SK-N-MC (cell line): ENCODE results near the gene ACOT8.

ENCODE experiments used
- DNase-seq: peaks from one replicate; pipeline ENCODE4 v3.0.0-alpha.2; 2011; ENCODE audit warnings: low read depth, low spot score
- H3K27ac ChIP-seq: fragments of 200-600 bp; sonication (generic); 2 replicates; pipeline ENCODE4 v1.5.1; 2016; ENCODE audit warnings: mixed run types
- H3K36me3 ChIP-seq: fragments of 200-600 bp; sonication (generic); 2 replicates; pipeline ENCODE4 v1.6.1; 2017; ENCODE audit warnings: antibody characterized with exemption, low read length, mixed read lengths; ENCODE audit not compliant: insufficient read depth
- H3K4me3 ChIP-seq: fragments of 200-600 bp; sonication (generic); 2 replicates; pipeline ENCODE4 v1.5.1; 2016
- H3K9ac ChIP-seq: fragments of 200-600 bp; sonication (generic); 2 replicates; pipeline ENCODE4 v1.8.0; 2017; ENCODE audit warnings: mixed run types, mixed read lengths; ENCODE audit not compliant: insufficient read length
- H3K9me3 ChIP-seq: fragments of 200-600 bp; sonication (generic); 2 replicates; pipeline ENCODE4 v1.6.1; 2017; ENCODE audit warnings: low read depth, mild to moderate bottlenecking, antibody characterized with exemption, low read length, moderate library complexity, mixed read lengths
- EZH2 ChIP-seq: fragments of 200-600 bp; sonication (generic); IDR thresholded peaks from one replicate; pipeline ENCODE4 v1.6.1; 2017; ENCODE audit warnings: antibody characterized with exemption
- FOXP2 ChIP-seq: optimal IDR thresholded peaks from 2 replicates; pipeline ENCODE3; 2011; ENCODE audit warnings: mild to moderate bottlenecking, moderate library complexity; ENCODE audit not compliant: insufficient read depth; ENCODE audit errors: extremely low read length, control extremely low read depth
- POLR2AphosphoS5 ChIP-seq: IDR thresholded peaks from 2 replicates; pipeline ENCODE4 v1.6.1; 2012; ENCODE audit warnings: mild to moderate bottlenecking, low read depth, low read length, borderline replicate concordance

Gene ACOT8

GRCh38 chr20:45890077-45890984, 33.1 kb upstream of the ACOT8 start:
- peak overlapping the region; percentile 99 for H3K4me3 ChIP-seq
- peak overlapping the region; percentile 93 for H3K9ac ChIP-seq
- H3K27ac ChIP-seq = no peak overlapping the region
- H3K9me3 ChIP-seq = no peaks in the 10 kb centered on the region
- no peak for DNase-seq
- TF ChIP-seq EZH2 (no peak), FOXP2 (no peak), POLR2AphosphoS5 (no peak)
- H3K36me3 ChIP-seq = no peaks in the 10 kb centered on the region

- H3K36me3 ChIP-seq = peaks cover 3% of the 10 kb centered on the region; the same call in 1 of the 2 replicates
- no peak overlapping the region for H3K9ac ChIP-seq
- no peaks in the 10 kb centered on the region for H3K9me3 ChIP-seq
- no peak overlapping the region for H3K4me3 ChIP-seq
- H3K27ac ChIP-seq = no peak overlapping the region
- TF ChIP-seq EZH2 = no peak
- TF ChIP-seq FOXP2 = no peak
- no peak for TF ChIP-seq POLR2AphosphoS5
- DNase-seq = no peak
Measured at GRCh38 chr20:45888681-45889080, 31.5 kb upstream of the ACOT8 start.

- Histone ChIP-seq H3K9ac (no peak within 1 kb of the TSS), H3K4me3 (no peak within 1 kb of the TSS), H3K9me3 (no peaks in the 10 kb centered on the region), H3K36me3 (peaks cover 17% of the 10 kb centered on the region; the same call in 1 of the 2 replicates), H3K27ac (no peak within 1 kb of the TSS)
- DNase-seq = no peak
- no peak for TF ChIP-seq EZH2
- no peak for TF ChIP-seq POLR2AphosphoS5
- no peak for TF ChIP-seq FOXP2
Measured at GRCh38 chr20:45887346-45887715, 30.1 kb upstream of the ACOT8 start, which contains the start of gene SPATA25. TSS of gene SPATA25 (minus strand) at chr20:45887622. CDS start at chr20:45887590, 32 bp downstream.

GRCh38 chr20:45886590-45887345, 29.6 kb upstream of the ACOT8 start:
- TF ChIP-seq EZH2 (no peak), POLR2AphosphoS5 (0 out of 2 replicates have a peak, but pooled peaks have one; percentile 25)
- Histone ChIP-seq H3K27ac (no peak overlapping the region), H3K36me3 (peaks cover 20% of the 10 kb centered on the region; the same call in 1 of the 2 replicates), H3K9me3 (no peaks in the 10 kb centered on the region), H3K4me3 (no peak overlapping the region), H3K9ac (no peak overlapping the region)
- no peak for DNase-seq

- TF ChIP-seq EZH2 (no peak), FOXP2 (no peak), POLR2AphosphoS5 (no peak)
- peaks cover 20% of the 10 kb centered on the region; the same call in 1 of the 2 replicates for H3K36me3 ChIP-seq
- H3K4me3 ChIP-seq = no peak overlapping the region
- no peaks in the 10 kb centered on the region for H3K9me3 ChIP-seq
- no peak overlapping the region for H3K27ac ChIP-seq
- no peak overlapping the region for H3K9ac ChIP-seq
- DNase-seq = no peak
Measured at GRCh38 chr20:45883100-45883469, 25.9 kb upstream of the ACOT8 start.

- no peak for DNase-seq
- Histone ChIP-seq H3K36me3 (peaks cover 20% of the 10 kb centered on the region; the same call in 1 of the 2 replicates), H3K9ac (no peak overlapping the region), H3K9me3 (no peaks in the 10 kb centered on the region), H3K27ac (no peak overlapping the region), H3K4me3 (no peak overlapping the region)
- no peak for TF ChIP-seq POLR2AphosphoS5
- TF ChIP-seq EZH2 = no peak
- TF ChIP-seq FOXP2 = no peak
Measured at GRCh38 chr20:45882469-45883099, 25.4 kb upstream of the ACOT8 start.

GRCh38 chr20:45880988-45881788, 24.0 kb upstream of the ACOT8 start, which contains the start of gene ZSWIM1:
TSS of gene ZSWIM1 (plus strand) at chr20:45881227. CDS start at chr20:45882593, 1,366 bp downstream.
- H3K4me3 ChIP-seq = peak within 1 kb of the TSS; percentile 98
- peak within 1 kb of the TSS; percentile 64; the same call in 1 of the 2 replicates for H3K27ac ChIP-seq
- H3K9ac ChIP-seq = peak within 1 kb of the TSS; percentile 98
- no peak for TF ChIP-seq EZH2
- TF ChIP-seq POLR2AphosphoS5 = peak; percentile 97
- peak; percentile 98 for DNase-seq
- peaks cover 20% of the 10 kb centered on the region; the same call in 1 of the 2 replicates for H3K36me3 ChIP-seq
- H3K9me3 ChIP-seq = no peaks in the 10 kb centered on the region
